PC-9 (cell line): ENCODE measurements around the gene TRPC4. TPM values are rescaled to one million over a fixed set of nuclear protein-coding genes. Genes with fewer than 3 reads are reported as not detected.

Experiments used
- BruUV-seq: library from RNA; stranded (reverse); fragments of 400-500 nt; replicated peaks from 2 replicates; lab custom pipeline; 2021; lab: Mats Ljungman, UMichigan
- CTCF ChIA-PET: fragments of 300-600 bp; sonication (Branson Sonifier 250); formaldehyde crosslinking; loops from one replicate; lab custom pipeline; 2022; ENCODE audit warnings: antibody characterized with exemption; lab: Charles Lee
- POLR2A ChIA-PET: fragments of 300-600 bp; sonication (Branson Sonifier 250); formaldehyde crosslinking; loops from one replicate; lab custom pipeline; 2022; ENCODE audit warnings: antibody characterized with exemption; ENCODE audit not compliant: unreplicated experiment; lab: Charles Lee
- DNase-seq, 2 experiments: peaks; one replicate each; pipeline versions ENCODE4 v3.0.0 to v3.0.0-alpha.2; 2015 to 2022; ENCODE audit warnings: mixed read lengths in 1 of 2
- H2AFZ ChIP-seq: fragments of 200-600 bp; sonication (generic); 2 replicates; pipeline ENCODE4 v1.8.1; 2017; ENCODE audit warnings: antibody characterized with exemption
- H3F3A ChIP-seq: fragments of 200-600 bp; sonication (generic); 2 replicates; pipeline ENCODE4 v1.8.1; 2017; ENCODE audit warnings: antibody characterized with exemption, mild to moderate bottlenecking, low read depth; ENCODE audit not compliant: insufficient read depth
- H3K27ac ChIP-seq: fragments of 200-600 bp; sonication (generic); 2 replicates; pipeline ENCODE4 v1.6.1; 2016; ENCODE audit warnings: mixed run types
- H3K27me3 ChIP-seq: fragments of 200-600 bp; sonication (generic); 2 replicates; pipeline ENCODE4 v1.6.1; 2016; ENCODE audit warnings: low read depth, mixed run types; ENCODE audit not compliant: insufficient read depth
- H3K36me3 ChIP-seq: fragments of 200-600 bp; sonication (generic); 2 replicates; pipeline ENCODE4 v1.6.1; 2016; ENCODE audit warnings: low read depth, mixed run types
- H3K4me1 ChIP-seq: fragments of 200-600 bp; sonication (generic); replicated peaks from 2 replicates; pipeline ENCODE4 v1.6.1; 2016; ENCODE audit warnings: mixed run types; ENCODE audit not compliant: insufficient read depth
- H3K4me2 ChIP-seq: fragments of 200-600 bp; sonication (generic); 2 replicates; pipeline ENCODE4 v1.6.1; 2017; ENCODE audit warnings: mixed run types
- H3K4me3 ChIP-seq: fragments of 200-600 bp; sonication (generic); 2 replicates; pipeline ENCODE4 v1.6.1; 2016; ENCODE audit warnings: mixed run types
- H3K79me2 ChIP-seq: fragments of 200-600 bp; sonication (generic); 2 replicates; pipeline ENCODE4 v1.6.1; 2017; ENCODE audit warnings: low read depth, mixed run types
- H3K9me2 ChIP-seq: fragments of 200-600 bp; sonication (generic); 2 replicates; pipeline ENCODE4 v1.8.1; 2017; ENCODE audit warnings: mild to moderate bottlenecking; ENCODE audit not compliant: insufficient read depth
- H3K9me3 ChIP-seq: fragments of 200-600 bp; sonication (generic); 2 replicates; pipeline ENCODE4 v1.8.1; 2016; ENCODE audit warnings: low read depth; ENCODE audit not compliant: insufficient read depth
- H4K20me1 ChIP-seq: fragments of 200-600 bp; sonication (generic); 2 replicates; pipeline ENCODE4 v1.8.1; 2017; ENCODE audit not compliant: insufficient read depth
- CTCF ChIP-seq: fragments of 200-600 bp; sonication (generic); conservative IDR thresholded peaks from 2 replicates; pipeline ENCODE4 v1.6.1; 2017; ENCODE audit warnings: mixed run types, antibody characterized with exemption, mild to moderate bottlenecking, moderate library complexity
- EZH2 ChIP-seq: fragments of 200-600 bp; sonication (generic); IDR thresholded peaks from 2 replicates; pipeline ENCODE4 v1.8.0; 2017; ENCODE audit warnings: antibody characterized with exemption, low read depth
- intact Hi-C: fragments of 100-400 bp; cut with micrococcal nuclease; formaldehyde crosslinking; loops from one replicate; pipeline ENCODE4 v1.10.0; 2022; ENCODE audit not compliant: unreplicated experiment
- total RNA-seq: library from RNA; stranded (reverse); gene quantifications from 2 replicates; pipeline ENCODE4 v1.2.3, GENCODE V29; 2021

The TRPC4 gene
- total RNA-seq, 1 experiment from 2014 or later, result 1.7 TPM

- H3K4me1 ChIP-seq, result no peaks in the 10 kb centered on the region
- ChIA-PET CTCF (no interaction called here), POLR2A (no interaction called here)
- no peak for TF ChIP-seq CTCF
- no peak for TF ChIP-seq EZH2
- no peaks in the 10 kb centered on the region for H3K9me3 ChIP-seq
- no peaks in the 10 kb centered on the region for H4K20me1 ChIP-seq
- no peak for DNase-seq
- H3K79me2 ChIP-seq, result no peaks in the 10 kb centered on the region
- intact Hi-C loops, result loop anchor here (10.0 kb wide), 1 partner anchor 166 kb away; no protein-coding TSS in a partner anchor
- no peak overlapping the region for H3K27ac ChIP-seq
- H3K4me3 ChIP-seq, result no peak overlapping the region
- no peaks in the 10 kb centered on the region; the same call in 1 of the 2 replicates for H3K9me2 ChIP-seq
- H3K27me3 ChIP-seq, result no peaks in the 10 kb centered on the region
- BruUV-seq, result no TSS peak
- H2AFZ ChIP-seq, result no peak overlapping the region
- H3F3A ChIP-seq, result no peaks in the 10 kb centered on the region
- no peaks in the 10 kb centered on the region for H3K36me3 ChIP-seq
- H3K4me2 ChIP-seq, result no peak overlapping the region
These were observed 8.9 kb upstream of the TRPC4 start for GRCh38 chr13:37878496-37878895.

GRCh38 chr13:37870895-37871550, 1.5 kb upstream of the TRPC4 start:
- DNase-seq, result peak in 1 of 2 experiments; percentile 12
- no peaks in the 10 kb centered on the region for H3K79me2 ChIP-seq
- no peak overlapping the region for H2AFZ ChIP-seq
- no peaks in the 10 kb centered on the region for H3K36me3 ChIP-seq
- H3K4me1 ChIP-seq, result peaks cover 12% of the 10 kb centered on the region
- intact Hi-C loops, result loop anchor here (1.0 to 10.0 kb wide), 7 partner anchors 174 to 1044 kb away; partner anchors contain the start of gene UFM1
- 0 out of 2 replicates have a peak overlapping the region, but pooled peaks have one; percentile 63 for H3K4me3 ChIP-seq
- no TSS peak for BruUV-seq
- ChIA-PET POLR2A (interaction anchor here (1.2 kb wide), 1 partner anchor 478 kb away, joined by 5 read pairs; no protein-coding TSS in a partner anchor), CTCF (interaction anchor here (2.6 to 4.2 kb wide), 2 partner anchors 230 to 711 kb away, joined by 12 to 17 read pairs; no protein-coding TSS in a partner anchor)
- H3K9me3 ChIP-seq, result no peaks in the 10 kb centered on the region
- no peak overlapping the region for H3K27ac ChIP-seq
- H3F3A ChIP-seq, result no peaks in the 10 kb centered on the region
- H3K9me2 ChIP-seq, result no peaks in the 10 kb centered on the region
- no peaks in the 10 kb centered on the region for H4K20me1 ChIP-seq
- H3K27me3 ChIP-seq, result no peaks in the 10 kb centered on the region
- TF ChIP-seq CTCF (no peak), EZH2 (no peak)
- H3K4me2 ChIP-seq, result peak overlapping the region; percentile 95

- Histone ChIP-seq H3K79me2 (no peaks in the 10 kb centered on the region), H3K9me3 (no peaks in the 10 kb centered on the region), H3K4me3 (peak overlapping the region; percentile 63; the same call in 1 of the 2 replicates), H3K27me3 (no peaks in the 10 kb centered on the region), H3F3A (no peaks in the 10 kb centered on the region), H3K9me2 (no peaks in the 10 kb centered on the region), H3K36me3 (no peaks in the 10 kb centered on the region), H3K4me1 (peaks cover 12% of the 10 kb centered on the region), H3K4me2 (peak overlapping the region; percentile 95), H4K20me1 (no peaks in the 10 kb centered on the region), H2AFZ (peak overlapping the region; percentile 89), H3K27ac (no peak overlapping the region)
- ChIA-PET CTCF (interaction anchor here (0.6 to 4.2 kb wide), 3 partner anchors 171 to 712 kb away, joined by 3 to 17 read pairs (median 12); no protein-coding TSS in a partner anchor), POLR2A (interaction anchor here (1.2 kb wide), 1 partner anchor 478 kb away, joined by 5 read pairs; no protein-coding TSS in a partner anchor)
- DNase-seq, result no peak
- BruUV-seq, result no TSS peak
- no peak for TF ChIP-seq CTCF
- TF ChIP-seq EZH2, result no peak
- intact Hi-C loops, result loop anchor here (1.0 to 10.0 kb wide), 7 partner anchors 174 to 1044 kb away; partner anchors contain the start of gene UFM1
These were observed 895 bp upstream of the TRPC4 start for GRCh38 chr13:37870489-37870845.
